ENCODE data around the gene CPLX4.

- TF ChIP-seq POLR2A (IDR thresholded peaks at IDR 0.05) (no peak), CTCF (IDR thresholded peaks at IDR 0.05) (no peak), EP300 (IDR thresholded peaks at IDR 0.05) (no peak)
Observed at GRCh38 chr18:59325965-59326364, 7.5 kb upstream of the CPLX4 start.

Measured in ovary (tissue), 3 donors.